NCI-H526 treated with DMSO at 0.1 percent for 48 hours (cell line): ENCODE data around the gene TUBGCP3.
A peak's percentile ranks its signal among the peaks of the same experiment; 100 is the strongest.
"Not testable (repeated sequence)": the region's sequence is repeated elsewhere in the genome, so short reads cannot be mapped to it uniquely, and the experiment has no call there.

Experiments used
- DNase-seq: peaks from one replicate; lab custom pipeline; 2025; lab: John Stamatoyannopoulos, UW

TUBGCP3 gene

GRCh38 chr13:112526146-112526853 is 61.7 kb downstream of the TUBGCP3 start:
- no peak for DNase-seq

GRCh38 chr13:112525356-112525945 is 62.5 kb downstream of the TUBGCP3 start:
- no peak for DNase-seq

- no peak for DNase-seq
Observed at GRCh38 chr13:112522578-112522977, 65.4 kb downstream of the TUBGCP3 start.

GRCh38 chr13:112521073-112521685 is 66.8 kb downstream of the TUBGCP3 start:
- DNase-seq: no peak

GRCh38 chr13:112519517-112520060 is 68.4 kb downstream of the TUBGCP3 start:
- no peak for DNase-seq

- no peak for DNase-seq
Observed at GRCh38 chr13:112516218-112516617, 71.7 kb downstream of the TUBGCP3 start.

- DNase-seq: no peak
Observed at GRCh38 chr13:112513761-112514160, 74.2 kb downstream of the TUBGCP3 start.

- DNase-seq: no peak
Observed at GRCh38 chr13:112510987-112511685, 76.8 kb downstream of the TUBGCP3 start.

GRCh38 chr13:112510002-112510780 is 77.8 kb downstream of the TUBGCP3 start:
- DNase-seq: peak; percentile 58

GRCh38 chr13:112509190-112509589 is 78.8 kb downstream of the TUBGCP3 start:
- DNase-seq: no peak

- no peak for DNase-seq
Observed at GRCh38 chr13:112506046-112506445, 81.9 kb downstream of the TUBGCP3 start.

GRCh38 chr13:112496166-112496565 is 91.8 kb downstream of the TUBGCP3 start:
- no peak for DNase-seq

- DNase-seq: no peak
Observed at GRCh38 chr13:112495465-112495864, 92.5 kb downstream of the TUBGCP3 start.

- no peak for DNase-seq
Observed at GRCh38 chr13:112489199-112489598, 98.8 kb downstream of the TUBGCP3 start.

- DNase-seq: not testable (repeated sequence)
Observed at GRCh38 chr13:112488343-112489050, 99.5 kb downstream of the TUBGCP3 start.

- no peak for DNase-seq
Observed at GRCh38 chr13:112487127-112487517, 100.8 kb downstream of the TUBGCP3 start.

- DNase-seq: no peak
Observed at GRCh38 chr13:112486386-112487126, 101.4 kb downstream of the TUBGCP3 start.

GRCh38 chr13:112485814-112486213 is 102.1 kb downstream of the TUBGCP3 start:
- not testable (repeated sequence) for DNase-seq

- DNase-seq: no peak
Observed at GRCh38 chr13:112483299-112483698, 104.7 kb downstream of the TUBGCP3 start.

GRCh38 chr13:112481458-112481857 is 106.5 kb downstream of the TUBGCP3 start:
- DNase-seq: no peak
